HG02981 (cell line): Measurements from ENCODE around the gene CLN6.
"Not testable (repeated sequence)": the region's sequence is repeated elsewhere in the genome, so short reads cannot be mapped to it uniquely, and the experiment has no call there.

Experiments
- ATAC-seq: cut with Tn5 transposase; IDR thresholded peaks from one replicate; pipeline ENCODE4 v1.9.1; 2021; ENCODE audit warnings: mild to moderate bottlenecking, moderate library complexity; ENCODE audit not compliant: unreplicated experiment

The CLN6 gene

GRCh38 chr15:68192804-68193486 is 36.6 kb downstream of the CLN6 start:
- no peak for ATAC-seq

GRCh38 chr15:68192117-68192516 is 37.4 kb downstream of the CLN6 start:
- ATAC-seq, result no peak

GRCh38 chr15:68191555-68191954 is 38.0 kb downstream of the CLN6 start:
- no peak for ATAC-seq

GRCh38 chr15:68190048-68190447 is 39.5 kb downstream of the CLN6 start:
- no peak for ATAC-seq

GRCh38 chr15:68188647-68189046 is 40.9 kb downstream of the CLN6 start:
- ATAC-seq, result no peak

GRCh38 chr15:68187559-68187958 is 42.0 kb downstream of the CLN6 start:
- no peak for ATAC-seq

- ATAC-seq, result no peak
Observed at GRCh38 chr15:68186671-68187397, 42.7 kb downstream of the CLN6 start.

GRCh38 chr15:68184616-68185480 is 44.7 kb downstream of the CLN6 start:
- no peak for ATAC-seq

- no peak for ATAC-seq
Observed at GRCh38 chr15:68183616-68184315, 45.8 kb downstream of the CLN6 start.

GRCh38 chr15:68177742-68178141 is 51.8 kb downstream of the CLN6 start:
- ATAC-seq, result no peak

GRCh38 chr15:68176601-68177000 is 52.9 kb downstream of the CLN6 start:
- ATAC-seq, result no peak

GRCh38 chr15:68175526-68175925 is 54.0 kb downstream of the CLN6 start:
- no peak for ATAC-seq

GRCh38 chr15:68173119-68173518 is 56.4 kb downstream of the CLN6 start:
- no peak for ATAC-seq

- not testable (repeated sequence) for ATAC-seq
Observed at GRCh38 chr15:68172037-68172436, 57.5 kb downstream of the CLN6 start.

- ATAC-seq, result no peak
Observed at GRCh38 chr15:68166847-68167246, 62.7 kb downstream of the CLN6 start.

- no peak for ATAC-seq
Observed at GRCh38 chr15:68163191-68163590, 66.3 kb downstream of the CLN6 start.

GRCh38 chr15:68158046-68158628 is 71.4 kb downstream of the CLN6 start:
- ATAC-seq, result no peak

- no peak for ATAC-seq
Observed at GRCh38 chr15:68157074-68157473, 72.5 kb downstream of the CLN6 start.
